Left ventricle myocardium inferior (tissue), 1 donor: ENCODE data around the gene PIGU. TPM values are rescaled to one million over a fixed set of nuclear protein-coding genes. Genes with fewer than 3 reads are reported as not detected.
A peak's percentile ranks its signal among the peaks of the same experiment; 100 is the strongest.

ENCODE experiments used
- DNase-seq: peaks from one replicate; pipeline ENCODE4 v3.0.0-alpha.2; 2020
- H3K27ac ChIP-seq: fragments of 200-600 bp; replicated peaks from 2 replicates; pipeline ENCODE4 v1.8.0; 2021
- H3K27me3 ChIP-seq: fragments of 200-600 bp; 2 replicates; pipeline ENCODE4 v1.8.0; 2021; ENCODE audit warnings: low read depth
- H3K36me3 ChIP-seq: fragments of 200-600 bp; 2 replicates; pipeline ENCODE4 v1.8.0; 2021
- H3K4me1 ChIP-seq: fragments of 200-600 bp; 2 replicates; pipeline ENCODE4 v1.8.0; 2021
- H3K4me3 ChIP-seq: fragments of 200-600 bp; 2 replicates; pipeline ENCODE4 v1.8.0; 2021; ENCODE audit warnings: mild to moderate bottlenecking, moderate library complexity
- H3K9me3 ChIP-seq: fragments of 200-600 bp; replicated peaks from 2 replicates; pipeline ENCODE4 v1.8.0; 2021
- CTCF ChIP-seq: fragments of 200-600 bp; IDR thresholded peaks from 2 replicates; pipeline ENCODE4 v1.8.0; 2021; ENCODE audit warnings: antibody characterized with exemption, mild to moderate bottlenecking, borderline replicate concordance
- intact Hi-C: fragments of 100-400 bp; cut with micrococcal nuclease; formaldehyde crosslinking; loops from one replicate; pipeline ENCODE4 v1.11.0; 2022
- total RNA-seq: library from RNA; stranded (reverse); fragmentation: NEBNext Ultra II Directional; extraction: Animal tissue kit (Norgen Biotek cat#: 25700); gene quantifications from one replicate; pipeline ENCODE4 v1.2.1, GENCODE V29; 2021
- donor health status: DM: no; HTN: yes; CAD: no; lungs with severe emphysema.

The PIGU gene
- total RNA-seq, 1 donor from 2014 or later: 13.7 TPM

DNA sequence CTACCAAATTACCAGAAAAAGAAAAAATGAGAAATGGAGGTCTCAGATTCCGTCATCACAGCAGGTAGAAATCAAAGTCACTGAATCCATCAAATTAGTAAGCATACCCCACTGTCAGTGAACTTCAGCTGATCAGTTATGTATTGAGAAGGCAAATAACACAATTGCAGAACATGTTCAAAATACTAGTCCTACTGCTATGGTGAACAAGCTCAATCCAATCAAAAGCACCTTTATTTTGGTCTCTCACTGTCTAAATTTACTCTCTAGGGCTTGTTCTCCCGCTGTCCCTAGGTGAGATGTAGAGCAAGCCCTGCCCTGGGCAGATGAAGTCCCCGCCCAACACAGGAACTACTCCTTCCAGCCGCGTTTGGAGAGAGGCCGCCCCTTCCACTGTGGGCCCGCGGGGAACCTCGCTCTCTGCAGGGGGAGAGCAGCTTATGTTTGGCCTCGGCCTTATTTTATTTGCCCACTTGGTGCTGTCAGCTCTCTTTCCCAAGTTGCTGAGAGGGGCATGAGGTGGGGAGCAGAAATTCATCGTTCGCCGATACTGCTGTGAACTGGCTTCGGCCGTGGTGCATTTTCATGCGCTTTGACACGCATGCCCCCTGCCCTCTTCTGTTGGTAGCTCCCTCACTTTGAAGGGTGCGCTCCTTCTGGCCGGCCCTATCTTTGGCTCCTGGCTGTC, 132.6 kb downstream of the PIGU start:
- intact Hi-C loops: no loop called here
- Histone ChIP-seq H3K9me3 (no peaks in the 10 kb centered on the region), H3K4me3 (peak overlapping the region; percentile 47), H3K27me3 (no peaks in the 10 kb centered on the region), H3K36me3 (peaks cover 29% of the 10 kb centered on the region), H3K4me1 (peaks cover 33% of the 10 kb centered on the region), H3K27ac (no peak overlapping the region)
- no peak for TF ChIP-seq CTCF
- DNase-seq: no peak

- Histone ChIP-seq H3K27me3 (no peaks in the 10 kb centered on the region), H3K27ac (no peak overlapping the region), H3K4me1 (peaks cover 36% of the 10 kb centered on the region), H3K4me3 (no peak overlapping the region), H3K9me3 (no peaks in the 10 kb centered on the region), H3K36me3 (peaks cover 32% of the 10 kb centered on the region)
- no peak for TF ChIP-seq CTCF
- no peak for DNase-seq
- intact Hi-C loops: no loop called here
These were observed 133.3 kb downstream of the PIGU start for GRCh38 chr20:34543463-34544056.

DNA sequence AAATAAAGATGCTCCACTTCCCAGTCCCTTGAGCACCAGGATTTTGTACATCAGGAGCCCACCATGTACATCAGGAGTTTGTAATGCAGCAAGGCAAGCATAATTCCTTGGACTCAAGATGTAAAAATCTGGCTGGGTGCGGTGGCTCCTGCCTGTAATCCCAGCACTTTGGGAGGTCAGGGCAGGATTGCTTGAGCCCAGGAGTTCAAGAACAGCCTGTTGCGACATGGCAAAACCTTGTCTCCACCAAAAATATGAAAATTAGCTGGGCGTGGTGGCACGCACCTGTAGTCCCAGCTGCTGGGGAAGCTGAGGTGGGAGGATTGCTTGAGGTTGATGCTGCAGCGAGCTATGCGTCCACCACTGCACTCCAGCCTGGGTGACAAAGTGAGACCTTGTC, 134.5 kb downstream of the PIGU start:
- no peak overlapping the region for H3K4me3 ChIP-seq
- H3K27ac ChIP-seq: peak overlapping the region; percentile 53
- intact Hi-C loops: no loop called here
- DNase-seq: no peak
- H3K9me3 ChIP-seq: no peaks in the 10 kb centered on the region
- H3K4me1 ChIP-seq: peaks cover 40% of the 10 kb centered on the region
- no peaks in the 10 kb centered on the region for H3K27me3 ChIP-seq
- peaks cover 35% of the 10 kb centered on the region for H3K36me3 ChIP-seq
- TF ChIP-seq CTCF: no peak

- no peak for TF ChIP-seq CTCF
- intact Hi-C loops: no loop called here
- H3K9me3 ChIP-seq: no peaks in the 10 kb centered on the region
- peaks cover 40% of the 10 kb centered on the region for H3K36me3 ChIP-seq
- no peak for DNase-seq
- no peaks in the 10 kb centered on the region for H3K27me3 ChIP-seq
- peak overlapping the region; percentile 53 for H3K27ac ChIP-seq
- H3K4me1 ChIP-seq: peaks cover 40% of the 10 kb centered on the region
- H3K4me3 ChIP-seq: no peak overlapping the region
These were observed 135.0 kb downstream of the PIGU start for GRCh38 chr20:34541917-34542316.

GRCh38 chr20:34541264-34541901, 135.5 kb downstream of the PIGU start:
- no peak for DNase-seq
- H3K9me3 ChIP-seq: no peaks in the 10 kb centered on the region
- H3K27me3 ChIP-seq: no peaks in the 10 kb centered on the region
- no peak overlapping the region for H3K4me3 ChIP-seq
- H3K4me1 ChIP-seq: peaks cover 40% of the 10 kb centered on the region
- peaks cover 46% of the 10 kb centered on the region for H3K36me3 ChIP-seq
- peak overlapping the region; percentile 53 for H3K27ac ChIP-seq
- intact Hi-C loops: no loop called here
- TF ChIP-seq CTCF: no peak
